ENCODE results near the gene HDAC6.

Gene HDAC6

DNA sequence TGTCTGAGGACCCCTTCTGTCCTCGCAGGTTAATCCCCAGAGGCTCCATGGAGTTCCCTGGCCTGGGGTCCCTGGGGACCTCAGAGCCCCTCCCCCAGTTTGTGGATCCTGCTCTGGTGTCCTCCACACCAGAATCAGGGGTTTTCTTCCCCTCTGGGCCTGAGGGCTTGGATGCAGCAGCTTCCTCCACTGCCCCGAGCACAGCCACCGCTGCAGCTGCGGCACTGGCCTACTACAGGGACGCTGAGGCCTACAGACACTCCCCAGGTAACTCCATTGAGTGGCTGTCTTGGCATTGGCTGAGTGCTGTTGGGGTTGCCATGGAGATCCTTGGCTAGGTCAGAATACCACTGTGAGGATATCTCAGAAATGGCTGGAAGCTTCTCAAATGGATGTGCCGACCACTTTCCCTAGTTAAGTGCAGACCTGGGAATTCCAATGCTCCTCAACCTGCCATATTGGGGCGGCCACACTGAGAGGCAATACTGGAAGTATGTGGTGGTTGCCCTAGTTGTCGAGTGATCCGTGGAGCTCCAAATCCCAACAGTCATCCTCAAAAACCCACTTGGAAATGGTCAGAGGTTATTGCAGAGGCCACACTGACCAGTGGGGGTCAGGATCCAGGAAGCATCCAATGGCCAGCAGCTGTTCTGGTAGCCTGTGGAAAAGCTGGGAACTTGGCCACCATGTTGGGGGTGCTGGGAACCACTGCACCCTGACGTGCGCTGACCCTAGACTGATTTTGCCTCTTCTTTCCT, 10.6 kb upstream of the HDAC6 start:
- Histone ChIP-seq H3K4me1 (ENCODE audit: control insufficient read depth, insufficient read depth, low read length) (peaks cover 8% of the 10 kb centered on the region), H3K36me3 (ENCODE audit: control insufficient read depth, insufficient read depth, low read length, severe bottlenecking) (no peaks in the 10 kb centered on the region), H3K27me3 (replicated peaks; ENCODE audit: control insufficient read depth, insufficient read depth, low read length) (peaks cover 52% of the 10 kb centered on the region), H3K9ac (ENCODE audit: low read length) (no peak overlapping the region), H3K9me3 (ENCODE audit: control insufficient read depth, low read length) (no peaks in the 10 kb centered on the region), H3K4me3 (ENCODE audit: low read length) (no peak overlapping the region)
- DNase-seq (ENCODE audit: low read depth), result no peak

DNA sequence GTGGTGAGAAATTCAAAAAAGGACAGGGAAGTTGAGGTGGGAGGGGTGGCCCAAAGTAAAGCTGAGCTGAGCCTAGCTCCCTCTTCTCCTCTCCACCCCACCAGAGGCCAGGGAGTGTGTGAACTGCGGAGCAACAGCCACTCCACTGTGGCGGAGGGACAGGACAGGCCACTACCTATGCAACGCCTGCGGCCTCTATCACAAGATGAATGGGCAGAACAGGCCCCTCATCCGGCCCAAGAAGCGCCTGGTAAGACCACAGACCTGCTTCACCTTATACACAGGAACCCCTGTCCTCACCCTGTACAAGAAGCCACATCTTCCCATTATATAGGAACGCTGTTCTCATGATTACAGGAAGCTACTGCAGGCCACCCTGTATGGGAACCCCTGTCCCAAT, 9.6 kb upstream of the HDAC6 start:
- Histone ChIP-seq H3K36me3 (ENCODE audit: control insufficient read depth, insufficient read depth, low read length, severe bottlenecking) (no peaks in the 10 kb centered on the region), H3K4me1 (ENCODE audit: control insufficient read depth, insufficient read depth, low read length) (peaks cover 8% of the 10 kb centered on the region), H3K9ac (ENCODE audit: low read length) (no peak overlapping the region), H3K9me3 (ENCODE audit: control insufficient read depth, low read length) (no peaks in the 10 kb centered on the region), H3K27me3 (replicated peaks; ENCODE audit: control insufficient read depth, insufficient read depth, low read length) (peaks cover 52% of the 10 kb centered on the region), H3K4me3 (ENCODE audit: low read length) (no peak overlapping the region)
- DNase-seq (ENCODE audit: low read depth), result no peak

DNA sequence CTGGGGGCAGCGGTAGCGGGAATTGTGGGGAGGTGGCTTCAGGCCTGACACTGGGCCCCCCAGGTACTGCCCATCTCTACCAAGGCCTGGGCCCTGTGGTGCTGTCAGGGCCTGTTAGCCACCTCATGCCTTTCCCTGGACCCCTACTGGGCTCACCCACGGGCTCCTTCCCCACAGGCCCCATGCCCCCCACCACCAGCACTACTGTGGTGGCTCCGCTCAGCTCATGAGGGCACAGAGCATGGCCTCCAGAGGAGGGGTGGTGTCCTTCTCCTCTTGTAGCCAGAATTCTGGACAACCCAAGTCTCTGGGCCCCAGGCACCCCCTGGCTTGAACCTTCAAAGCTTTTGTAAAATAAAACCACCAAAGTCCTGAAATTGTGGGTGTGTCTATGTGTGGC, 7.9 kb upstream of the HDAC6 start:
- Histone ChIP-seq H3K4me3 (ENCODE audit: low read length) (no peak overlapping the region), H3K27me3 (replicated peaks; ENCODE audit: control insufficient read depth, insufficient read depth, low read length) (peaks cover 44% of the 10 kb centered on the region), H3K9me3 (ENCODE audit: control insufficient read depth, low read length) (no peaks in the 10 kb centered on the region), H3K36me3 (ENCODE audit: control insufficient read depth, insufficient read depth, low read length, severe bottlenecking) (no peaks in the 10 kb centered on the region), H3K9ac (ENCODE audit: low read length) (no peak overlapping the region), H3K4me1 (ENCODE audit: control insufficient read depth, insufficient read depth, low read length) (peaks cover 8% of the 10 kb centered on the region)
- no peak for DNase-seq (ENCODE audit: low read depth)

DNA sequence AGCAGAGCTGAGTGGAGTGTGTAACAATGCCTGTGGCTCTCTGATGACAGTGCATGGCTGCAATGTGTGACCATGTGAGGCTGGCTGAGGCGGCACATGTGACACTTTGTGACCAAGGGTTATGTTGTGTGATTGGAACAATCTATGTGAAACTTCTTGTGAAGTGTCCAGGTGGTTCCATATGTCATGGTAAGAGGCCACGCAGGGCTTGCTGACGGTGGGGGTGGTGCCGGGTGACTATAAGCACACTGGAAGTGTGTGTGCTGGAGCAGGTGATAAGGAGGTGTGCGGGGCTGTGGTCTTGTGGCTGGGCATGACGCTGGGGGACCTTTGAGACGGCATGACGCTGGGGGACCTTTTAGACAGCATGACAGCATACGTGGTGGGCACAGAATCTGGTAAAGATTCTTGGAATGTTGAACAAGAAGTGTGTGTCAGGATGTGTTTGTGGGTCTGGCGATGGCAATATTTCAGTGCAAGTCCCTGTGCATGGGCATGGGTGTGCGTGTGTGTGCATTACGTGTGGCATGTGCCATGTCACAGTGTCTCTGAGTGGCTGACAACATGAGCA, 7.4 kb upstream of the HDAC6 start:
- Histone ChIP-seq H3K4me1 (ENCODE audit: control insufficient read depth, insufficient read depth, low read length) (peaks cover 8% of the 10 kb centered on the region), H3K9ac (ENCODE audit: low read length) (no peak overlapping the region), H3K36me3 (ENCODE audit: control insufficient read depth, insufficient read depth, low read length, severe bottlenecking) (no peaks in the 10 kb centered on the region), H3K4me3 (ENCODE audit: low read length) (no peak overlapping the region), H3K27me3 (replicated peaks; ENCODE audit: control insufficient read depth, insufficient read depth, low read length) (peaks cover 44% of the 10 kb centered on the region), H3K9me3 (ENCODE audit: control insufficient read depth, low read length) (no peaks in the 10 kb centered on the region)
- DNase-seq (ENCODE audit: low read depth), result no peak

DNA sequence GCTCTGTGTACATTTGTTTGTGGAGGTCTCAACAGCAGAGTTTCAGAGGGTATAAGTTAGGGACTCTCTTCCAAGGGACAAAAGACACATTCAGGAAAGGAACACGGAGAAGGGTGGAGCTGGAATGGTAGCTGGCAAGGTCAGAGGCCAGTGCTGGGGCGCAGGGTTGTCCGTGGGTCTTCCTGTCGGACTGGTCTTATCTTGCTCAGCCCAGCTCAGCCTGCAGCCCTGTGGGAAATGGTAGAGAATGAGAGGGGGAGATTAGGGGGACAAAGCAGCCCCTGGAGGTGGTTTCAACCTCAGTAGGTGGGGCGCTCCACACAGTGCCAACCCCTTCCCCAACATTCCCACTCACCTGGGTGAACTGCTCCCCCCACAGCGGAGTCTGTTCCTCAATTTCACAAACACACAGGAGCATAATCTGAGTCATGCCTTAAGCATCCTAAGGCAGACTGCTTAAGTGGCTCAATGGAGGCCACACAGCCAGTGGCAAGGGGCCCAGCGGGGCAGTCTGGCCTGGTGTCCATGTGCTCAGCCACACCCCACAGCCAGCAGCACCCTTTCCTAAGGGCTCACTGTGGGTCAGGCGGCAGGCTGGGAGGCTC, 6.9 kb upstream of the HDAC6 start:
- H3K9me3 ChIP-seq (ENCODE audit: control insufficient read depth, low read length), result no peaks in the 10 kb centered on the region
- H3K4me1 ChIP-seq (ENCODE audit: control insufficient read depth, insufficient read depth, low read length), result peaks cover 8% of the 10 kb centered on the region
- no peak overlapping the region for H3K9ac ChIP-seq (ENCODE audit: low read length)
- H3K27me3 ChIP-seq (replicated peaks; ENCODE audit: control insufficient read depth, insufficient read depth, low read length), result peaks cover 40% of the 10 kb centered on the region
- no peaks in the 10 kb centered on the region for H3K36me3 ChIP-seq (ENCODE audit: control insufficient read depth, insufficient read depth, low read length, severe bottlenecking)
- peak; percentile 54 for DNase-seq (ENCODE audit: low read depth)
- no peak overlapping the region for H3K4me3 ChIP-seq (ENCODE audit: low read length)

DNA sequence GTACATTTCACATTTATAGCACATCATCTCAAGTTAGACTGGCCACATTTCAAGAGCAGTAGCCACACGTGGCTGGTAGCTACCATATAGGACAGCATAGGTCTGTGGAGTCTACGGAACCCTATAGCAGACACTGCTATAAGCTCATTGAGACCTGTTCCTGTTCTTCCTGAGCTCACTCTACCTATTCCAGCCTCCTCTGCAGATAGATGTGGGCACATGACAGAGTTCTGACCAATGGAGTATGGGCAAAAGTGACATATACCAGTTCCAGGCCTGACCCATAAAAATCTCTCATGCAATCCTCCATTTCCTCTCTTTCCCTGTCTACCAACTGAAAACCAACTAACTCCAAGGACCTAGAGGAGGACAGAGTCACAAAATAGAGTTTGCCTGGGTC, 3.5 kb upstream of the HDAC6 start:
- Histone ChIP-seq H3K9ac (ENCODE audit: low read length) (no peak overlapping the region), H3K4me3 (ENCODE audit: low read length) (no peak overlapping the region)

DNA sequence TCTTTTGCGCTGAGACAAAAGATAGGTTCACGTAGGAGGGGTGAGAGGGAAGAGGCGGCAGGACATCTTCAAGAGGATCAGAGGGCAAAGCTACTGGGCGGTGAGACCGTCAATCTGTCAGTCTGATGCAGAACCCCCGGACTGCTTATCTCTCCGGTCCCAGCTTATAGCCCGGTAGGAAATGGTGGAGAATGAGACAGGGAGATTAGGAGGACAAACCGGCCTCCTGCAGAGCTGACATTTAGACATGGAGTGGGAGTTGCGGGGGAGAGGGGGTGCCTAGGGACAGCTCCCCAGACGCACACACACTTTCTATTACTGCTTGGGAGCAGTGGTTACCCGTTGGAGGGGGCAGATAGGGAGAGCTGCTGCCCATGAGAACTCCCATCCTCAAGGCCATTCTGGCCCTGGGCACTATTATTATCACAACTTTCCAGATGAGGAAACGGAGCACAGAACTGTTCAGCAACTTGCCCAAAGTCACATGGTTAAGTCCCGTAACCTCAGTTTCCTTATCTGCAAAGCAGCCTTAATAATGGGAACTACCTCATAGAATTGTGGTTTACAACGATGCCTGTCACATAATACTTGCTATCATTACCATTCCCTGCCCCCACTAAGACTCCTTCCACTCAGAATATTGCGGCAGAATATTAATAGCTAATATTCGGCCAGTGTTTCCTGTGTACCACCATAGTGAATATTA, 1.1 kb upstream of the HDAC6 start:
- H3K9me3 ChIP-seq (ENCODE audit: control insufficient read depth, low read length), result no peaks in the 10 kb centered on the region
- H3K36me3 ChIP-seq (ENCODE audit: control insufficient read depth, insufficient read depth, low read length, severe bottlenecking), result peaks cover 3% of the 10 kb centered on the region
- peak overlapping the region; percentile 80 for H3K4me3 ChIP-seq (ENCODE audit: low read length)
- peak overlapping the region; percentile 82 for H3K9ac ChIP-seq (ENCODE audit: low read length)
- no peak for DNase-seq (ENCODE audit: low read depth)
- H3K4me1 ChIP-seq (ENCODE audit: control insufficient read depth, insufficient read depth, low read length), result no peaks in the 10 kb centered on the region
- peaks cover 16% of the 10 kb centered on the region for H3K27me3 ChIP-seq (replicated peaks; ENCODE audit: control insufficient read depth, insufficient read depth, low read length)

More for the DNA sequence above, 3.5 kb upstream of the HDAC6 start:
- Histone ChIP-seq H3K9me3 (ENCODE audit: control insufficient read depth, low read length) (no peaks in the 10 kb centered on the region), H3K4me1 (ENCODE audit: control insufficient read depth, insufficient read depth, low read length) (peaks cover 8% of the 10 kb centered on the region), H3K27me3 (replicated peaks; ENCODE audit: control insufficient read depth, insufficient read depth, low read length) (peaks cover 28% of the 10 kb centered on the region), H3K36me3 (ENCODE audit: control insufficient read depth, insufficient read depth, low read length, severe bottlenecking) (no peaks in the 10 kb centered on the region)
- DNase-seq (ENCODE audit: low read depth), result no peak

DNA sequence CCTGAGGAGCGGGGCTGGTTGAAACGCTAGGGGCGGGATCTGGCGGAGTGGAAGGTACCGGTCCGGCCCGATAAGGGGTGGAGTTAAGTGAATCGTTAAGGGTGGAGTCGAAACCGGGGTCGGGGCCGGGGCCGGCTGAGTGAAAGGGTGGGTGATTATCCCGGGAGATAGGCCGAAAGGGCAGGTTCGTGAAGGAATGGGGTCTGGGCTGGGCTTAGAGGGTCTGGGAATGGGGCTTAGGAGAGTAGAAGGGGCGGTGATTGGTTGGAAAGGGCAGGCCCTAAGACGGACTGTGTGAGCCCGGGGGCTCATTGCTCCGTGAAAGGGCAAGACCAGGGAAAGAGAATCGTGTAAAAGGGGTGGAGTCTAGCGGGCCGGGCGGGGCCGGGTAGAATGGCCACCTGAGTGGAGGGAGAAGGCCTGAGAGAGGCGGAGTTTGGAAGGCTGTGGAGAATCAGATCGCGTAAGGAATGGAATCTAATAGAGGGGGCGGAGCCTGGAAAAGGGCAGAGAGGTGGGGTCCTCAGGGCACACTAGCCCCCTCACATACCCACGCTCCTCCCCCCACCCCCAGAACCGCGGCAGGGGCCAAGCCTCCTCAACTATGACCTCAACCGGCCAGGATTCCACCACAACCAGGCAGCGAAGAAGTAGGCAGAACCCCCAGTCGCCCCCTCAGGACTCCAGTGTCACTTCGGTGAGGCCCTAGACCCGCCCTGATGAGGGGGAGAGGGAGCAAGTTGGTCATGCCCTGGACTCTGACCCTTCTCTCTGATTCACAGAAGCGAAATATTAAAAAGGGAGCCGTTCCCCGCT, 430 bp downstream of the HDAC6 start:
- peaks cover 3% of the 10 kb centered on the region for H3K36me3 ChIP-seq (ENCODE audit: control insufficient read depth, insufficient read depth, low read length, severe bottlenecking)
- H3K9me3 ChIP-seq (ENCODE audit: control insufficient read depth, low read length), result no peaks in the 10 kb centered on the region
- DNase-seq (ENCODE audit: low read depth), result peak; percentile 74
- H3K4me1 ChIP-seq (ENCODE audit: control insufficient read depth, insufficient read depth, low read length), result no peaks in the 10 kb centered on the region
- peaks cover 5% of the 10 kb centered on the region for H3K27me3 ChIP-seq (replicated peaks; ENCODE audit: control insufficient read depth, insufficient read depth, low read length)
- H3K4me3 ChIP-seq (ENCODE audit: low read length), result peak overlapping the region; percentile 84
- peak overlapping the region; percentile 91 for H3K9ac ChIP-seq (ENCODE audit: low read length)

DNA sequence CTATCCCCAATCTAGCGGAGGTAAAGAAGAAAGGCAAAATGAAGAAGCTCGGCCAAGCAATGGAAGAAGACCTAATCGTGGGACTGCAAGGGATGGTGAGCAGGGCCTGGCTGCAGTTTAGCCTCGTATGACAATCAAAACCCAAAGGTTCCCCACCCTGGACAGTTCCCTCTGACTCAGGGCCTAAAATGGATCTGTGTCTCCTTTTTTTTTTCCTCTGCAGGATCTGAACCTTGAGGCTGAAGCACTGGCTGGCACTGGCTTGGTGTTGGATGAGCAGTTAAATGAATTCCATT, 986 bp downstream of the HDAC6 start:
- H3K4me1 ChIP-seq (ENCODE audit: control insufficient read depth, insufficient read depth, low read length), result no peaks in the 10 kb centered on the region
- H3K9me3 ChIP-seq (ENCODE audit: control insufficient read depth, low read length), result no peaks in the 10 kb centered on the region
- H3K4me3 ChIP-seq (ENCODE audit: low read length), result peak overlapping the region; percentile 84
- H3K9ac ChIP-seq (ENCODE audit: low read length), result peak overlapping the region; percentile 91
- no peaks in the 10 kb centered on the region for H3K27me3 ChIP-seq (replicated peaks; ENCODE audit: control insufficient read depth, insufficient read depth, low read length)
- peaks cover 3% of the 10 kb centered on the region for H3K36me3 ChIP-seq (ENCODE audit: control insufficient read depth, insufficient read depth, low read length, severe bottlenecking)
- DNase-seq (ENCODE audit: low read depth), result peak; percentile 0

DNA sequence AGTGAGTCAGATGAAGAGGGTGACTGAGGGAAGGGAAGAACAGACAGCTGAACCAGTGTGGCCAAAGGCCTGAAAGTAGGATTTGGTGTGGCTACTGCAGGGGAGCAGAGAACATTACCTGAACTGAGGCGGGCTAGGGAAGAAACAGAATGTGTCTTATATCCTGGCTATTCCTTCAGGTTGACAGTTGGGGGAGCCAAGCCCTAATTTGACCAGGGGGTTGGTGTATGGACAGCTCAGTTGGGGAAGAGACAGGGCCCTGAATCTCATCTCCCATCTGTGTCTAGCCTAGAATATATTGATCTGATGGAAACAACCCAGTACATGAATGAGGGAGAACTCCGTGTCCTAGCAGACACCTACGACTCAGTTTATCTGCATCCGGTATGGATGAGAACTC, 4.2 kb downstream of the HDAC6 start:
- H3K9me3 ChIP-seq (ENCODE audit: control insufficient read depth, low read length), result no peaks in the 10 kb centered on the region
- no peaks in the 10 kb centered on the region for H3K27me3 ChIP-seq (replicated peaks; ENCODE audit: control insufficient read depth, insufficient read depth, low read length)
- no peak overlapping the region for H3K9ac ChIP-seq (ENCODE audit: low read length)
- peaks cover 3% of the 10 kb centered on the region for H3K36me3 ChIP-seq (ENCODE audit: control insufficient read depth, insufficient read depth, low read length, severe bottlenecking)
- no peak for DNase-seq (ENCODE audit: low read depth)
- H3K4me1 ChIP-seq (ENCODE audit: control insufficient read depth, insufficient read depth, low read length), result no peaks in the 10 kb centered on the region
- no peak overlapping the region for H3K4me3 ChIP-seq (ENCODE audit: low read length)

DNA sequence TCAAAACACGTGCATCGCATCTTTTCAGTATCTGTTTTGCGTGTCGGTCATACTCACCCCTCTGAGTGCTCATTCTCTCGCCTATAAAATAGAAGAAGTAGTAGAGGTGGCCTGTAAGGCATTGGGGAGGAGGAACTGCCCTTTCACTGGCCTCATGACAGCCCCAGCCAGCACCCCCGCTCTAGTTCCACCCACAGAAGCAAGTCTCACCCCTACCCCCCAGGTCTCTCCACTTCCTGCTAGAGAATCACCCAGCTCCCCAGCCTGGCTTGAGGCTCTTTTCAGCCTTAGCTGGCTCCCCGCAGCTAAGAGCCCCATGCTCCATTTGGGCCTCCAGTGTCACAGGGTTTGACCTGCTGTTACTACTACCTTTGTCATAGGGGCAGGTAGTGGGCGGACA, 11.8 kb downstream of the HDAC6 start:
- Histone ChIP-seq H3K4me1 (ENCODE audit: control insufficient read depth, insufficient read depth, low read length) (no peaks in the 10 kb centered on the region), H3K9ac (ENCODE audit: low read length) (no peak overlapping the region), H3K4me3 (ENCODE audit: low read length) (no peak overlapping the region), H3K36me3 (ENCODE audit: control insufficient read depth, insufficient read depth, low read length, severe bottlenecking) (peaks cover 16% of the 10 kb centered on the region), H3K27me3 (replicated peaks; ENCODE audit: control insufficient read depth, insufficient read depth, low read length) (peaks cover 9% of the 10 kb centered on the region), H3K9me3 (ENCODE audit: control insufficient read depth, low read length) (peaks cover 4% of the 10 kb centered on the region)
- no peak for DNase-seq (ENCODE audit: low read depth)
